Aorta (tissue), 5 donors: ENCODE measurements around the gene TUBB3. TPM values are rescaled to one million over a fixed set of nuclear protein-coding genes. Genes with fewer than 3 reads are reported as not detected.
"Not testable (repeated sequence)": the region's sequence is repeated elsewhere in the genome, so short reads cannot be mapped to it uniquely, and the experiment has no call there.

ENCODE experiments used
- ATAC-seq: fragments of 200-7000 bp; cut with Tn5 transposase; one replicate; pipeline ENCODE4 v1.9.1; 2022; ENCODE audit warnings: moderate library complexity; ENCODE audit not compliant: low FRiP score
- DNase-seq, 2 donors: peaks; one replicate each; pipeline ENCODE4 v3.0.0-alpha.2; 2020
- H3K27ac ChIP-seq, 2 donors: one replicate each; pipeline ENCODE4 v1.5.1; 2013; ENCODE audit warnings: low read length in 2 of 2, mild to moderate bottlenecking in 2 of 2, moderate library complexity in 2 of 2, control low read depth in 1 of 2, inconsistent platforms in 1 of 2, low read depth in 1 of 2
- H3K27me3 ChIP-seq, 2 donors: one replicate each; pipeline ENCODE4 v1.6.1; 2013; ENCODE audit warnings: control low read depth in 1 of 2, low read length in 1 of 2, mild to moderate bottlenecking in 1 of 2, moderate library complexity in 1 of 2; ENCODE audit not compliant: insufficient read depth in 2 of 2, control insufficient read depth in 1 of 2
- H3K36me3 ChIP-seq, 2 donors: one replicate each; pipeline ENCODE4 v1.6.1; 2013; ENCODE audit warnings: control low read depth in 1 of 2, low read length in 1 of 2, mild to moderate bottlenecking in 1 of 2; ENCODE audit not compliant: insufficient read depth in 2 of 2, control insufficient read depth in 1 of 2
- H3K4me1 ChIP-seq, 2 donors: one replicate each; pipeline ENCODE4 v1.6.1; 2013; ENCODE audit warnings: low read length in 2 of 2, control low read depth in 1 of 2, mild to moderate bottlenecking in 1 of 2, moderate library complexity in 1 of 2; ENCODE audit not compliant: insufficient read depth in 2 of 2, control insufficient read depth in 1 of 2
- H3K4me3 ChIP-seq, 2 donors: one replicate each; pipeline ENCODE4 v1.5.1; 2013; ENCODE audit warnings: low read length in 2 of 2, control low read depth in 1 of 2, mild to moderate bottlenecking in 1 of 2
- H3K9me3 ChIP-seq: one replicate; pipeline ENCODE4 v1.6.1; 2013; ENCODE audit warnings: mild to moderate bottlenecking, low read length; ENCODE audit not compliant: control insufficient read depth
- WGBS, 2 donors: extraction: QIAGEN DNeasy Blood & Tissue Kit; methylation state at CpG; one replicate each; pipeline ENCODE4 v1.1.7; 2013; 5-methylcytosine and 5-hydroxymethylcytosine counted together
- intact Hi-C, 2 donors: fragments of 100-400 bp; cut with DNase I; formaldehyde crosslinking; loops; one replicate each; pipeline versions ENCODE4 v1.14.2 to v1.15.0; 2022
- polyA plus RNA-seq, 2 donors: library from polyadenylated mRNA; stranded (reverse); fragments of 200-250 nt; gene quantifications; one replicate each; pipeline ENCODE4 v1.2.3, GENCODE V29; 2013
- total RNA-seq, 2 donors: library from RNA; stranded (reverse); fragmentation: NEBNext Ultra II Directional; extraction: Animal tissue kit (Norgen Biotek cat#: 25700); gene quantifications; one replicate each; pipeline ENCODE4 v1.2.1, GENCODE V29; 2021
- donor health status: healthy with polysubstance abuse.
- donor health status: Bipolar disorder and iron deficiency.
- donor health status: DM: no; HTN: no; CAD: no.
- donor health status: DM: no; HTN: no; CAD: no.
- donor health status: DM: yes; HTN: yes; CAD: no.

The TUBB3 gene
- total and polyA plus RNA-seq, 4 donors = 0.38 to 12.5 (median 4.0) TPM

GRCh38 chr16:89964201-89964600 is 41.1 kb downstream of the TUBB3 start:
- Histone ChIP-seq H3K27me3 (no peaks in the 10 kb centered on the region), H3K27ac (no peak overlapping the region), H3K36me3 (no peaks in the 10 kb centered on the region), H3K4me3 (no peak overlapping the region), H3K9me3 (no peaks in the 10 kb centered on the region), H3K4me1 (no peaks in the 10 kb centered on the region)
- ATAC-seq (no peak), DNase-seq (no peak)
- WGBS, 2 donors = 86 to 88% methylated on average over 25 of the region's 25 CpGs
- intact Hi-C loops = no loop called here

GRCh38 chr16:89965447-89966225 is 42.5 kb downstream of the TUBB3 start:
- intact Hi-C loops = no loop called here

DNA sequence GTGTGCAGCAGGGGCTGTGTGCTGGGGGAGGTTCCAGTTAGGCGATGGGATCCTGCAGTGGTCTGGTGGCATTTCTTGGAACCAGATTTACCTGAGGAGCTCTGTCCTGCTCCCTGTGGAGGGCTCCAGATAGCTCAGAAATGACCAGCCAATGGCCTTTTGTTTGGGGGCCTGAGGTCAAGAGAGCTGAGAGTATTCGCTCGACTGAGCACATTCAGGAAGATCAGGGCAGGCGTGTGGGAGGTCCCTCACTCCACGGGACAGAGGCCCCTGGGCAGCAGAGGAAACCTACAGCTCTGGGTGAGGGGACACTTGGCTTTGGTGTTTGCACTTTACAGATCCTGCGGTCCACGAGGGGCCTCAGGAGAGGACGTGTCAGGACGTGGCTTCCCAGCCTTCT is 43.6 kb downstream of the TUBB3 start:
- no peak for DNase-seq
- no peaks in the 10 kb centered on the region for H3K9me3 ChIP-seq
- 75 to 80% methylated on average over 9 of the region's 9 CpGs for WGBS, 2 donors
- no peaks in the 10 kb centered on the region for H3K4me1 ChIP-seq
- H3K27ac ChIP-seq = no peak overlapping the region
- no peak overlapping the region for H3K4me3 ChIP-seq
- no peaks in the 10 kb centered on the region for H3K27me3 ChIP-seq
- no peak for ATAC-seq
- intact Hi-C loops = no loop called here
- H3K36me3 ChIP-seq = no peaks in the 10 kb centered on the region

More at GRCh38 chr16:89965447-89966225, 42.5 kb downstream of the TUBB3 start:
- DNase-seq (no peak), ATAC-seq (no peak)
- Histone ChIP-seq H3K4me3 (no peak overlapping the region), H3K9me3 (no peaks in the 10 kb centered on the region), H3K4me1 (no peaks in the 10 kb centered on the region), H3K27ac (no peak overlapping the region), H3K36me3 (no peaks in the 10 kb centered on the region), H3K27me3 (no peaks in the 10 kb centered on the region)
- WGBS, 2 donors = 83 to 88% methylated on average over 28 to 30 of the region's 30 CpGs

- ATAC-seq, intact Hi-C loops: not testable (repeated sequence)
- WGBS, 2 donors = 82 to 85% methylated on average over 5 of the region's 5 CpGs
These were observed 44.3 kb downstream of the TUBB3 start for GRCh38 chr16:89967436-89967835.

GRCh38 chr16:89968074-89968473 is 44.9 kb downstream of the TUBB3 start:
- H3K4me3 ChIP-seq, H3K27ac ChIP-seq, H3K9me3 ChIP-seq, intact Hi-C loops, H3K27me3 ChIP-seq, ATAC-seq, DNase-seq, H3K4me1 ChIP-seq, H3K36me3 ChIP-seq: not testable (repeated sequence)
- 86 to 88% methylated on average over 11 of the region's 11 CpGs for WGBS, 2 donors

More at GRCh38 chr16:89967436-89967835, 44.3 kb downstream of the TUBB3 start:
- H3K4me3 ChIP-seq, H3K36me3 ChIP-seq, H3K27me3 ChIP-seq, H3K9me3 ChIP-seq, H3K4me1 ChIP-seq, H3K27ac ChIP-seq, DNase-seq: not testable (repeated sequence)

GRCh38 chr16:89969741-89970410 is 46.7 kb downstream of the TUBB3 start:
- DNase-seq = no peak
- Histone ChIP-seq H3K36me3 (no peaks in the 10 kb centered on the region), H3K4me1 (no peaks in the 10 kb centered on the region), H3K9me3 (no peaks in the 10 kb centered on the region), H3K4me3 (no peak overlapping the region), H3K27ac (no peak overlapping the region), H3K27me3 (no peaks in the 10 kb centered on the region)
- intact Hi-C loops = loop anchor here in 1 of 2 donors (10.0 kb wide), 1 partner anchor 95 kb away; the partner anchor contains the start of gene TCF25
- ATAC-seq = no peak
- WGBS, 2 donors = 96 to 97% methylated on average over 6 of the region's 6 CpGs

- peak overlapping the region; percentile 9 to 27 for H3K4me3 ChIP-seq
- H3K9me3 ChIP-seq = no peaks in the 10 kb centered on the region
- H3K4me1 ChIP-seq = no peaks in the 10 kb centered on the region
- ATAC-seq = peak; percentile 51
- H3K27ac ChIP-seq = no peak overlapping the region
- H3K36me3 ChIP-seq = no peaks in the 10 kb centered on the region
- no peaks in the 10 kb centered on the region for H3K27me3 ChIP-seq
- DNase-seq = peak in 1 of 2 donors; percentile 62
- 36 to 38% methylated on average over 41 to 42 of the region's 42 CpGs for WGBS, 2 donors
- intact Hi-C loops = loop anchor here in 1 of 2 donors (10.0 kb wide), 1 partner anchor 97 kb away; the partner anchor contains the start of gene TCF25
These were observed 48.5 kb downstream of the TUBB3 start for GRCh38 chr16:89971495-89972243.
